ENCODE measurements around the gene C1orf116. TPM values are rescaled to one million over a fixed set of nuclear protein-coding genes. Genes with fewer than 3 reads are reported as not detected.

Gene C1orf116
- total RNA-seq, 1 experiment from 2014 or later = under 0.01 TPM

DNA sequence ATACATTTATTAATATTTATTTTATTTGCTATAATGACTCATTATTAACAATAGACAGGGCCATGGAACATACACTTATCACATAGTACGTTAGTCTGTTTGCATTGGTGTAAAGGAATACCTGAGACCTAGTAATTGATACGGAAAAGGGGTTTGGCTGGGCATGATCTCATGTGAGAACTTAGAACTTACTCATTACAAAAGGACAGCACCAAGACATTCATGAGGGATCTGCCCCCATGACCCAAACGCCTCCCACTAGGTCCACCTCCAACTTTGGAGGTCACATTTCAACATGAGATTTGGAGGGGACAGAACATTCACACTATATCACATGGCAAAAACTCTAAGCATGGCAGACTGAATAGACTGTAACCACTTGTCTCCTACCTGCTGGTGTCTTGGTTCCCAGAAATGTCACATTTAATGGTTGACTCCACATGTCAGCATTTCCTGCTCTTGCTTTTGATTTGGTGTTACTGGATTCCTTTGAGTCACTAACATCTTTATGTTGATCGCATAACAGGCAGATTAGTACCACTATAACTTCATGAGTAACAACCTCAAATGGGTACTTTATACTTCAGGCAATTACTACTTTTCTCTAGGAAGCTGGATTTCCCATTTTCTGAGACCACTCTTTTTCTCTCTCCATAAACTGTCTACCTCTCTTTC is 3.5 kb upstream of the C1orf116 start:
- DNase-seq (ENCODE audit: low read depth) = no peak

DNA sequence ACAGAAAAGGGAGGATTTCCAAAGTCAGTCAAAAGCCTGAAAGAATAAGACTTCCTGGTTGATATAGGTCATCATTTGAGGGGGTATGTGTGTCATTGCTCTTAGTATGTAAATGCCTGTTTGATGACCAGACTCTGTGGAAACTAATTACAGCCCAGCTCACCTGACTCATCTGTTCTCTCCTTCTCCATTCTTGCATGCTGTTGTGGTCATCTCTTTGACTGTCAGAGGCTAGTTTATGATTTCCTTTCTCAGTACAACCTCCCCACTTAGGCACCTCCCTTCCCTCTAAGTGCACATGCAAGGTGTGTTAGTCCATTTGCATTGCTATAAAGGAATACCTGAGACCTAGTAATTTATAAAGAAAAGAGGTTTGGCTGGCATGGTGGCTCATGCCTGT is 2.4 kb upstream of the C1orf116 start:
- peak; percentile 71 for DNase-seq (ENCODE audit: low read depth)

DNA sequence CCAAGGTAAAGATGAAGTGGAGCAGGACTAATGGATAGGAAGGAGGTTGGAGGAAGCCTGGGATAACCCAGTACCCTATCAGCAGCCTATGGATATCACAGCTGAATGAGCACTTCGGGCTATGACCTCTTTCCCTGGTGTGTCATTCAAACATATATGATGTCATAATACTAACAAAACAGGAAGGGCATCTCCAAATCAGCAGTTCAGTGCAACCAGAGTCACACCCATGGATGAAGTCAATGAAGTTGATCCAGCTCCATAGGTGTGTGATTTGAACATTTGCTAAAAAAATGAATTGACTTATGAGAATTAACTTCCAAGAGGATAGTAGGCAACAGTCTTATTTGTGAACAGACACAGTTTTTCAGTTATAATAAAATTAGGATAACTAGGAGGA is 1.7 kb upstream of the C1orf116 start:
- no peak for DNase-seq (ENCODE audit: low read depth)

DNA sequence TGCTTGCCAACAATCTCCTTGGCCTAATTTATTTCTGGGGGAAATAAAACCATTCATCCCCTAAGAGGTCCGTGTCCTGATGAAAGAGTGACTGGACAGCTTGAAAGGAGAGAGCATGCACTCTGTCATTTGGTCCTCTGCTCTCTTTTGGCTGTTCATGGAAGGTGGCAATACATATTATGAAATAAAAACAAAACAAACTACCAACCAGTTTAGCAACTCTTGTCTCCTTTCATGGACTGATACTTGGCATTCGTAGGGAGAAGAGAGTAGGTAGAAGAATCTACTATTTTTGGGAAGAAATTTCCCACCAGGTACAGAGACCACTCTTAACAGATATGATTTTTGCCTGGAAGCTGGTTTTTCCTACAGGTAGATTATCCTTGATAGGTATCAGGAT is 746 bp upstream of the C1orf116 start:
- no peak for DNase-seq (ENCODE audit: low read depth)

DNA sequence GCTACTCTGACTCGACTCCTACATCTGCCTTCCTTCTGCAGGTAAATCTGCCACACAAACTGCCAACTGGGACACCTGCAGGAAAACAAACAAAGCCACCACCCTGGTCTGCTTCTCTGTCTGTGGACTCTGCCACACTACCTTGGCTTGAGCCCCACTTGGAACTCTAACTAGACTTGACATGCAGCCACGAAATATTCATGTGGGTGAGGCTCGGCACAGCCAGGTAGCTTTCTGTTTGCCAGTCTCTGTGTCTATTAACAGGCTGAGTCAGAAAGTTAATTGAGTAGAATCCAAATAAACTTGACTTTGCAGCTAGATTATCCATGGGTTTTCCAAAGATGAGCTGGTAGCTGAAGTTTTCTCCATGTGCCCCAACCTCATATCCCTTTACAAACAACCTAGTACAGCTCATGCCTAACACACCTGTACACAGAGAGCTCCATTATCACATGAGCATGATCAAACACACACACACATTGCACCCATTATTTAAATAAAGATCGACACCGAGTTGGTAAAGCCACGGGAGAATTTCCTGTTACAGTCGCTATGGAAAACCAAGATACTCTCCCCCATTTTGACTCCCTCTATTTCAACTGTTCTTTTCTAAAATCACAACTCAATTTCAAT is 808 bp downstream of the C1orf116 start:
- no peak for DNase-seq (ENCODE audit: low read depth)

DNA sequence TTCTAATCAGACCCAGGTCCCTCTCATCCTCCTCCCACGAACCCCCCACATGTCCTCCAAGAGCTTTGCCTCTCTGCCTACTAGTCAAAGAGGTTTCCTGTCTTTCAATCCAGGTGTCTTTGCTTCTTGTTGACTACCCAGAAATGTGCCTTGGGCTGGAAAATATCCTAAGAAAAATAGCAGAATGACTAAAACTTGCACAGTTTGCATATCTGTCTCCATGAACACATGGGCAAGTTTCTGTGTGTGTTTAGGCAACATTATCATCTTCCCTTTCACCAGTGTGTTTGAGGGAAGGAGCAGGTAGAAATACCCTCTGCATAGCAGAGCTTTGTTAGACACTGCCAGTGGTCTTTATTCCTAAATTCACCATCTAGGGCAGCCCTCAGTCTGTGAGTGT is 1.5 kb downstream of the C1orf116 start:
- no peak for DNase-seq (ENCODE audit: low read depth)

DNA sequence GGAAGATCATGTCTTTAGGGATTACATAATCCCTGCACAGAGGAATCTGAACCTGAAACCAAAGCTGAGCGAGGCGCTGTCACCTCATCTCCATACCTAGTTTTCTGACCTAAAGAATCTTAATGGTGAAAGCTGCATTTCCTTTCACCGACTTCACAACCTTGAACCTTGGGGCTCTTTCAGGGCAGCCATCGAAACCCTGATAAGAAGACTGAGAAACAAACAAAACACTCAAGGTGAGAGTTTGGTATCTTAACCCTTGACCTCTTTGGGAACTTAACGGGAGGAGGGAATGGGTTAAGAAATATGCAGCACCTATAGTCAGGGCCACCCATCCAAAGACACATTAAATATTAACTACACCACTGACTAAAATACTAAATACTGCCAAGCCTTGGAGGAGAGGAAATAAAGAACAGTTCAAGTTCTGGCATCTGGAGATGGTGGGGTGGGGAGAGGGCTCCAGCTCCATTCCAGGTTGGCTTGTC is 2.0 kb downstream of the C1orf116 start:
- no peak for DNase-seq (ENCODE audit: low read depth)

DNA sequence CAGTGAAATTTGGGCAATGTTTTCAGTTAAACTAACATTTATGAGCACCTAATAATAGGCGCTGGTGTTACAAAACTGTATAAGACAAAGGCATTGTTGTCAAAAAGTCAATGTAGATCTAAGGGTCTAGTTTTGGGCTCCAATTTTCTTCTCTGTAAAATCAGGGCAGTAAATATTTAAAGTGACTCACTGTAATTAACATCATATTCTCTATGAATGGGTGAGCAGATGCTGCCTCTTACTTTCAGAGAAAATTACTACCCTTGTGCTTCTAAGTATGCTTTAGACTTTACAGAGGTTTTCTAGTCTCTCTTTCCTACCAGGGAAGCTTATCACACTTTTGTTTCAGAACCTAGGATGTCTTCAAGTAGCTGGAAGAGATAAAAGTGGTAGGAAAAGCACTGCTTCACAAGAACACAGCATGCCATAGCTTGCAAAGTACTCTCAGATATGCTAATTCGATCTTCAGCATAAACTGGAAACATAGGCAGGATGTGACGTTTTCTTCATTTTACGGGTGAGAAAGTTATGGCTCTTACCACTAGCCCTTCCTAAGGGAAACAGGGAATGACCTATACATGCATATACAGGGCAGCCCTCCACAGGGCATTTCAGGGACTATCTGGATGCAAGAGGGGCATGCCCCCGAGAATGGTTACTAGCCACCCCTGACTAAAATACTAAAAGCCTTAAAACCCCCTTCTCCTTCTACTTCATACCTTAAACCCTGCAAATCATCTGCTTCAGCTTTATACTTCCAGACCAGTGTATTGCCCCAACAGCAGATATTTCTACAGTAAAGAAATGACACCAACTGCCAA is 2.6 kb downstream of the C1orf116 start:
- no peak for DNase-seq (ENCODE audit: low read depth)

DNA sequence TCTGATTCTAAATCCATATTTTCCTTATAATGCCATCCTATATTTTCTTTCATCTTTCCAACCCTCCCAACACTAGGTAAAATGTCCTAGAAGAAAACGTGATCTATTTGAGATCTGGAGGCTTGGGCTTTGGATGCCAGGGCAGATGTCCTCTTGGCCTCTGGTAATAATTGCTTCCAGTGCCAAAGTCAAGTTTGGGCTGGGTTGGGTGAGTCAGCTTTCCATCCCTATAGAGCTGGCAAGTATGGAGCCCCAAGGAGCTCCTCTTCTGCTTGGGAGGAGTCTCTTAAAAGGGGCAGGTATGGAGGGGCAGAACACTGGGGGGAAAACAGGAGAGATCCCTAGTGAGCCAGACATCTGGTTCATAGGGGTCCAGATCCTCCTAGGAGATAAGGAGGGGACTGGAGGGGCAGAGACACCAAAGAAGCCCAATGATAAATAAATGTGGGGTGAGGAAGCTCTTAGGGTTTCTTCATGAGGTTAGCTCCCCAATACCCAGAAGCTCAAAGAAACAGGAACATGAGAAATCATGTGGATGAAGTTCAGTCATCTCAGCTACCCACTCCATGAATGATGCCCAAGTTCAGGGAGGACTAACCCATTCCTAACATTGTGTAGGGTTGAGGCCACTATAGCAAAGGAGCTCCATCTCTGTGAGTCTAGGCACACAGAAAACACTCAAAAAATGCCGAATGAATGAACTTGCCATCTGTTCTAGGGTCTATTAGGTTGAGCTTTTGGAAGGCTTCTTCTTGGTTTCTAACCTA is 3.5 kb downstream of the C1orf116 start:
- DNase-seq (ENCODE audit: low read depth) = no peak

DNA sequence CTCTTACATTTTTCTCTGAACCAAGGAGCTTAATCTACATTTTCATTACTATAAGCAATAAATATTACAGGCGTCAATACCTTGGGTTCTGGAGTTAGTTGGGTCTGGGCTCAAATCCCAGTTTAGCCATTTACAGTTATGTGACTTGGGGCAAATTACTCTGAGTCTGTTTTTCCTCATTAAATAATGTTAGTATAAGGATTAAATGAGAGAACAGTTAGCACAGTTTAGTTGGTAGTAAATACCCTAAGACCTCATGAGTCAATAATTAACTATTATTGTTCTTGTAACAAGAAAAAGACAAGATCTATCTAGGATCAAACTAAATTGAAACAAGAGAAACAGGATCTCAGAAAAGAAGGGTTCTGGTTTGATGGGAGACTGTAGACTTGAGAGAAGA is 4.6 kb downstream of the C1orf116 start:
- DNase-seq (ENCODE audit: low read depth) = no peak

DNA sequence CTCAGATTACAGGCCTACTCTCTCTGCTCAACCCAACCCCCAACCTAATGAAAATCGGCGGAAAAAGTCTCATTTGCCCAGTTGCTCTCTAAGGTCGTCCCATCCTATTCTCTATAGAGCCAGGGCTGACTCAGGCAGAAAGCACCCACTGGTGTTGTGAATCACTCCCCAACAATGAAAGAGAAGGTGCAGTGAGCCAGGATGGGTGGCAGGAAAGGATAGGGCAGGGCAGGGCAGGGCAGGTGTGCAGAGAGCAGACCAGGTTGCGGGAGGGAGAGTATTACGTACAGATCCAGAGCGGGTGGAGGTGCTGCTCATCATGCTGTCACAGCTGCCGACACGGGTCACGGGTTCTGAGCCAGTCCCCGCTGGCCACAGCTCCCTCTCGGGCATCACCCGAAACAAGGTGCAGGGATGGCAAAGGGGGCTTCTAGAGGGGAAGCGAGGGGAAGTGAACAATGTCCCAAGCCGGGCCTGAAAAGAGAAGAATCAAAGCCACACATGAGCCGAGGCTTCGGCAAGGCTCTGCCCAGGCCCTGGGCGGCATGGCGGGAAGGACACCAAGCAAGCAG is 5.3 kb downstream of the C1orf116 start:
- peak; percentile 77 for DNase-seq (ENCODE audit: low read depth)

DNA sequence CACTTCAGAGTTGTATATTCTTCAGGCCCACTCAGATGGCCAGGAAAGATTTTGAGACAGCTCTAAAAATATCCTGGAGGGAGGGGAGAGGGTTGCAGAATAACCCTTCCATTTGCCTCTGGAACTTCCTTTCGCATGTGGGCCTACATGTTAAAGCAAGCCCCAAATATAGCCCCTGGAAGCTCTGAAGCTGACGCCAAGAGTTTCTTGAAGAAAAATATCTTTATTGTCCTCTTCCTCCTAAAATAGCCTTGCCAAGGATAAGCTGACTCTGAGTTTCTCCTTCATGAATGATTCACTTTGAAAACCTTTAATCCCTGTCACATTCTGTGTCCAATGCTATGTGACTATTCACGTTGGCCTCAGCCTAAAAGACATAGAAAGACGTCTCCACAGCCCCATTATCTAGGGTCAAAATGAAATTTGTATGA is 6.4 kb downstream of the C1orf116 start:
- no peak for DNase-seq (ENCODE audit: low read depth)

DNA sequence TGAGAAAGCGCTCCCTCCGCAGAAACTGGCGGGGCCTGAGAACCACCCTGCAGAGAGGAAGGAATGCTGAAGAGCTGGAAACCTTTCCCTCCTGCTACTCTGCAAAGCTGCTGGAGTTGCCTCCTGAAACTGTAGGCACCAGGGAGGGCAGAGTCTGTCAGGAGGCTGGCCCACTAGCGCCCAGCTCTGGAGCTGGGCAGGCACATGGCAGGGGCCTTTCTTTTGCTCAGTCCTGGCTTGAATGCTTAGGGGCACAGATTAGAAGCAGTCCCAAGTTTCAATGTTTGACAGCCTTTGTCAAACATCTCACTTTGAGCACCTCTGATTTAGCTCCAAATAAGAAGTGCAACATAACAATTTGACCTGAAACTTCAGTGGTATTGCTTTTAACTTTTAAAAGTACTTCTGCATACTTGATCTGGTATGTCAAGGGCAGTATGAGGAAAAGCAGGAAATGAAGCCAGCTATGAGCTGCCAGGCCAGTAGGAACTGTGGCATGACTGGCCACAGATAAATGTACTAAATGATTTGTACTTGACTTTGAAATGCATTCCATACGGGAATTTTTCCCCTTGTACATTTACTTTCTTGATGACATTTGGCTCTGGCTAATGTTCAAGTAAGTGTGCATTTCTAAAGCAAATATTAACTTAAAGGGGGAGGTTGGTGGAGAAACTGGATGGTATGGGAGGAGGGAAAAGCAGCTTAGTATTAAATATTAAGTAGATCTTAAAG is 7.2 kb downstream of the C1orf116 start:
- peak; percentile 45 for DNase-seq (ENCODE audit: low read depth)

DNA sequence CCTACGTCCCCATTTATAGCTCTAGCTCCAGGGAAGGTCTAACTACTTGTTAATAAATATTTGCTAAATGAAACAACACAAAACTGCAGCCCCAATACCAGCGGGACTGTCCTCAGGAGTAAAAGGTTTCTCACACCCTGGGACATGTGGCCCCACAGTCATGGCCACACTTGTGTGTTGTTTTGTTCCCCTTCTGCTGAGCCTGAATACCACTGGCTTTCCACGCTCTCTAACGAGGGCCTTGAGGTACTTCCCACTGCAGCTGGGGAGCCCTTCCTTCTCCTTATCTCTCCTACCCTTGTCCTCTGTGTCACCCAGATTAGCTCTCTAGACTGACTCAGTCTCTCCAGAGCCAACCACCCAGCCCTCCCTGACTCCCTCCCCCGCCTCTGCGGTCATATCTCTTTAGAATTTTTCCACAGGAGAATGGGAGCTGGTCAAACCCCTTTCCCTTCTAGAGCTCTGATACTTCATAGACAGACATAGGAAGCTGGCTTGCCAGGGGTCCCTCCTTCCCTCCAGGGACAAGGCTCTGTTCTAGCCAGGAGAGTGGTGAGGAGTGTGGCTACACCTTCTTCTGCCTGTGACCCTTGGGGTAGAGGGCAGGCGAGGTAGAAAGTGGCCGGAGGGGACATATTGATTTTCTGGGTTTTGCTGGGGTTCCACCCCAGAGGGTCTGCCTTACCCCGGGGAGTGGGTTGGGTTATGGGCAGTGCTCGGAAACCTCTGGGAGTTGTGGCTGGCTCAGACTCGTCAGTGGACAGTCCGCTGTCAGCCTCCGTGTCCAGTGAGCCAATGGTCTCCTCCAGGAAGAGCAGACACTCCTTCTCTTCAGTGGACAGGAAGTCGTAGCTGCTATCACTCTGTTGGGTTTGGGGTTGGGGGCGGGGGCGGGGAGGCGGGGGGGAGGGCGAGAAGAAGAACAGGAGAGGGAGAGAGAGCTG is 8.1 kb downstream of the C1orf116 start:
- DNase-seq (ENCODE audit: low read depth) = no peak

DNA sequence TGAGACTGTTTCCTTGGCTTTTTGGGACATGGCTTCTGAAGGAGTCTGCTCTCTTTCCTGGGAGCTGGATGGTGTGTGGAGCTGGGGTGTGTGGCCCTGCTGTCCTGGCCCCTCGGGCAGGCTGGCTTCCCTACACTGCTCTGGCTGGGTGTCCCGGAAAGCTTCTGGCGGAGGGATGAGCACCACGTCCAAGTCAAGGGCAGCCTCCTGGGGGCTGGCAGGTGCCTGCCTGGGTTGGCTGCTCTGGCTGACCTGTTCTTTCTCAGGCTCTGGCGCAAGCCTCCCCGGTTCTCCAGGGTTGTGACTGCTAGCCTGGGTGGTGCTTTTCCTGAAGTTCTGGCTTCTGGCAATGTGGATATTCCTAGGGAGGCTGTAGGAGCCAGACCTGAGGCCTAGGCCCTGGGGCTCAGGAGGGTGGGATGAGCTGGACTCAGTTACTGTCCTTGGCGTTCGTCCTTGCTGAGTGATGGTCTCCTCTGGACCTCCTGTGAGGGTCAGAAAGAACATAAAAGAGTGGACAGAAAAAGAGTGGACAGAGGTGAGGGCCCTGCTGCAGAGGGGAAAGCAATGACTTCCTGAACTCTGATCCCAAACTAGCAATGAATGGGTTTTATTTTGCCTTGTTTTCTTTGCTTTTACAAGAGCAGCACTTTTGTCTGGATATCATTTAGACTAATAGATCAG is 9.4 kb downstream of the C1orf116 start:
- DNase-seq (ENCODE audit: low read depth) = no peak

DNA sequence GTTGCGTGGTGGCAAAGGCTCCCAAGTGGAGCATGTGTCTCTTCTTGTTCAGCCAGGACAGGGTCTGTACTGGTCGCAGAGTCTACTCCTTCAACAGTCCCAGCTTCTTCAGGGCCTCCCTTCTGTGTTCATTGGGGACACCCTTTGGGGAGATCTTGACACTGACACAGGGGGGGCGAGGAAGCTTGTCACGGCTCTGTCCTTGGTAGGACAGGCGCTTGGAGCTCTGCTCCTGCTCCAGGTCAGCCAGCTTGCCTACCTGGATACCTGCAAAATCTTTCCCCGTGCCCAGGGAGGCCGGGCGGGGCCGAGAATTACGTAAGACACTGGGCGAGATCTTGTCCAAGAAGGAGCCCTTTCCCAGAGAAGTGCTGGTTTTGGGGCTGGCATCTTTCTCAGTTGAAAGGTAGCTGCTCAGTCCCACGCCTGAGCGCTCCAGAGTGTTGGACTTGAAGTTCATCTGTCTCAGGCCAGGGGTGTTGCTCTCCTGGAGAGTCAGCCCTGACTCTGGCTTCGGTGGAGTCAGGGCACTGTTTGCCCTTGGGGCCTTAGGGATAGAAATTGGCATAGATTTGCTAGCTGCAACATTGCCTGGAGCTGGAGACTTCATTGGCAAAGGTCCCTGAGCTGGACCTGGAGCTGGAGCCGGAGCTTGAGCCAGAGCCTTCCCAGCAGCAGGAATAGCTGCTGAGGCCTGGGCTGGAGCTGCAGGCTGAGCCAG is 10.5 kb downstream of the C1orf116 start:
- no peak for DNase-seq (ENCODE audit: low read depth)

DNA sequence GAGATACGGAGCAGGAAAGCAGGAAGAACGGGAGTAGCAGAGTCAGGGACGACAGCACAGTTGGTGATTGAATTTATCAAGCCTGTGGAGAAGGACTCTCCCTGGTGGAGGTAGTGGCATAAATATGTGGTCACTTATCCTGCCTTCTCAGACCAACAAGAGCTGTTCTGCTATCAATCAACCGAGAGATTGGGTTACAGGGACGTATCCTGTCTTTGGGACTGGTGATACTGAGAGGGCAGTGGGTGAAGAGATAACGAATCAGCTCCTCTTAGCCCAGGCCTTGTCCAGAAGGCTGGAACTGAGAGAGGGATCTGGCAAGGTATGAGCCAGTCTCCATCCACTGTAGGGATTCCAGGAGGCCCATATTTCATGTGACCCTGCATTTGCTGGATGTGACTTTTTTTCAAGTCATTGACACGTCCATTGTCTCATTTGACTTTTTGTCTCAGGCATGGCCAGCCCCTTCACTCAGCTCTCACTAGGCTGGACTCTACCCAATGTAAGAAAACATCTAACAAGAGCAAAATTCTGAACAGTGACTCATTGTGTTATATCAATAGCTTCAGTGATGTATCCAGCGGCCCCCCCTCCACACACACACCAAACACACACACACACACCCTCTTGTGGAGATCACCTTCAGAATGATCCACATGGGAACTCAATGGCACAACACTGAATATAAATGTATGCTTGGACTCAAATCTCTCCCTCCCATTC is 11.3 kb downstream of the C1orf116 start:
- peak; percentile 11 for DNase-seq (ENCODE audit: low read depth)

DNA sequence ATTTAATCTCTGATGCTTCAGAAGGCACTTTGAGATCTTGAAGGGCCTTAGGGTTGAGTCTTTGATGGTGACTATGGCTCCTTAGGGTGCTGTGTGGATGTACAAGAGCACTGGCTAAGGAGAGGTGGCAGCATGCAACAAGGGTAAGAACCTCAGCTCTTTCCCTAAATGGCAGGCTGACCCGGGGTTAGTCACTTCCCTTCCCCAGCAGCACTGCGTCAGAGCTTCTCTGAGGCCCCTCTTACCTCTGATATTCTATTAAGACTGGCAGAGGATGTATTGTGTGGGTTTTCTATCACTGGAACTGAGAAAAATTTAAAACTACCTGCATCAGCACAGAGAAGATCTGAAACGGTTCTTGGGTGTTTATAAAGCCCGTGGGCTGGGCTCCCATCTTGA is 11.8 kb downstream of the C1orf116 start:
- no peak for DNase-seq (ENCODE audit: low read depth)
